ENCODE data around the gene ZNF622.
A peak's percentile ranks its signal among the peaks of the same experiment; 100 is the strongest.

The ZNF622 gene

DNA sequence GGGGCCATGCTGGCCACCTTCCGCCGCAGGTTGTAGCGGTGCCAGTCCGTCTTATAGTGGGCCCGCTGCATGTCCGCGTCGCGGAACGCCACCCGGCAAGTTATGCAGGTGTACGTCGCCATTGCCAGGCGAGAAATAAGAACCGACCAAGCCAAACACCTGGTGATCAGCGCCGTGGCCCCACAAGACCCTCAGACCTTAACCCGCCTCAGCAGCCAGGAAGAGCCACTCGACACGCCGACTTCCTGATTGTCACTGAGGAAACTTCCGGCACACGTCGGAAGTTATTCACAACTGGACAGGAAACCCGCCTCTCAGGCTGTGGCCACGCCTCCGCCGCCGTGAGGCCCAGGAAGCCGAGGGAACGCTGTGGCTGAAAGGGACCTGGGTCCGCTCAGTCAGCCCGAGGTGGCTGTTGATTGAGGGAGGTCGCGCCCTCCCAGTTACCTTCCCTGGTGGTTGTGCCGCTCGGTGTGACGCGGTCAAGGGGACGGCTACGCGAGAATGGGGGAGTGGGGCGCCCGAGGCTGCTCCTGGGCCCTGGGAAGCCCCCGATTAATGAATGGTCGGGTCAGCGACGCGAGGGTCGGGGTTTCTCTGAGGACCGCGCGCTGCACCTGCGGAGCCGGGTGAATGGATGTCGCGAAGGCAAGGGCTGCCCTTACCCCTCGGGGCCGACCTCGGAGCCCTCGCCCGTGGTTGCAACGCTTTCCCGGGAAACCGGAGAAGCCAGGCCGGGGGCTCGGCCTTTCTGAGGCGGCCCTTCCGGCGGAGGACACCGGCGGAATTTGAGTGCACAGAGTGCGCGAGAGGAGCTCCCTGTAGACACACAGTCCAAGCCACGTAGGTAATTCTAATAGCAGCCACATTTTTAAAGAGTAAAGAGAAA lies at the start of gene ZNF622:
Gene ZNF622 (minus strand): TSS at position 257 of the 889 bp plus-strand sequence. CDS start 135 bp downstream, at position 122.
- peak; percentile 90 for DNase-seq

GRCh38 chr5:16510098-16510497 lies 44.5 kb upstream of the ZNF622 start:
- no peak for DNase-seq

- no peak for DNase-seq
Measured at GRCh38 chr5:16508730-16509531, 43.3 kb upstream of the ZNF622 start.

GRCh38 chr5:16507716-16508115 lies 42.1 kb upstream of the ZNF622 start:
- no peak for DNase-seq

- DNase-seq, result no peak
Measured at GRCh38 chr5:16505904-16506303, 40.3 kb upstream of the ZNF622 start.

DNA sequence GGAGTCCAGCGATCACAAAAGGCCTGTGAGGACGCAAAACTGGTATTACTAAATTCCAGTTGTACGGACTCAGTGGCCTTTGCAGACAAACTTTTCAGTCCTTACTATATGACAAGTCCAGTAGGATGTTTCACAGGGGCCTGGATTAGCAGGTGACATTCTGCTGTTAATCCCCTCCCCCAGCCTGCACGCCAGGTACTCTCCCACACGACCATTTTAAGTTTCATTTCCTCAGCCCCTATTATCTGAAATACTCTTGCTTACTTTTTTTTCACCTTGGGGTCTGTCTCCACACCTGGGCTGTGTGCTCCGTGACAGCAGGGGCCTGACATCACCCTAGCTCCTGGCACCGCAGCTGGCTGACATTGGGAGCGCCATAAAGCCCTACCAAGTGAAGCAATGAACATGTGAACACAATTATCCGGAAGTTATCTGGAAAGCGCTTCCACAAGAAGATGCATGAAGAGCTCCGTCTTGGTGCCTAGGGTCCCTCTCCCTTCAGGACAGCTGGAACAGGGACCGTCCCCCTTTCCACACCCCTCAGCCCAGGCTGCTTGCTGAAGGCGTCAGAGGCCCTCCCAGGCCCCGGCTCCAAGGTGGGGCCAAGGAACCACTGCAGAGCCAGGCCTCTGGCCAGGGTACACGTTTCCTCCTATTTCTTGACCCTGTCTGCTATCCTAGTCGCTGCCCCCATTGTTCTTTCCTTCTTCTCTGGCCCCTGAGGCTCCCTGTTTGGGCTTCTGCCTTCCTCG lies 39.7 kb upstream of the ZNF622 start:
- no peak for DNase-seq

GRCh38 chr5:16504571-16504970 lies 39.0 kb upstream of the ZNF622 start:
- DNase-seq, result no peak

DNA sequence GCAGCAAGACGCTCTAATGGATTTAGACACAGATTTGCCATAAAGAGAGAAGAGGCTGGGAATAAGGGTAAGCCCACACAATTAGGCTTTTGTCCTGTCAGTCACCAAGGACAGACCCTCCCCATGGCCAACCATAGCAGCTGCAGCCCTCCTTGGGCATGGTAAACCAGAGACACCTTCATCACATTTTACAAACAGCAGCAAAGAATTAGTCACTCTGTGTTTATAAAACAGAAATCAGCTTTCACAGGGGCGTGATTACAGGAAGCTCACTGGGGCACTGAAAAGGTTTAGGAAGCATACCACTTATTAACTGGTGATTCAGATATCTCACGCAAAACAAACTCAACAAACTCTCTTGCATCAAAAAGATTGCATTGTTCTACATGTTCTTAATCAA lies 37.3 kb upstream of the ZNF622 start:
- DNase-seq, result no peak

GRCh38 chr5:16500024-16500423 lies 34.4 kb upstream of the ZNF622 start:
- no peak for DNase-seq

- DNase-seq, result no peak
Measured at GRCh38 chr5:16497546-16497945, 31.9 kb upstream of the ZNF622 start.

- no peak for DNase-seq
Measured at GRCh38 chr5:16493261-16493660, 27.7 kb upstream of the ZNF622 start.

GRCh38 chr5:16492398-16493140 lies 27.0 kb upstream of the ZNF622 start:
- no peak for DNase-seq

DNA sequence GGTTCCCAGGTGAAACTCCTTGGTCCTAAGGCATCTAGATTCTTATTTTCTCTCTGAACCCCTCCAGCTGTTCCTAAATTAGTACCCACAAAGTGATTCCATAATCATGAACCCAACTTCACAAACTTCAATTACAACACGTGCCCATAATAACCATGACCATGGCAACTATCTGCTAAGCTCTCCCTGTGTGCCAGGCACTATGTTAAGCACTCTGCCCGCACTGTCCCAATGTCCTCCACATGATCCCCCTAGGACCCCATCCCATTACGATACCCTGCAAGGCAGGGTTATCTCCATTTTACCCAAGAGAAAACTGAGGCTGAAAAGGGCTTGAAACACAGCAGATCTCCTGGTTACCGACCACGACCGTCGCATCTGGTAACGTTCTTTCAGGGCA lies 25.3 kb upstream of the ZNF622 start:
- no peak for DNase-seq

GRCh38 chr5:16489322-16489791 lies 23.8 kb upstream of the ZNF622 start:
- DNase-seq, result peak; percentile 23

- no peak for DNase-seq
Measured at GRCh38 chr5:16487456-16487855, 21.9 kb upstream of the ZNF622 start.

GRCh38 chr5:16486711-16487111 lies 21.1 kb upstream of the ZNF622 start:
- DNase-seq, result no peak

DNA sequence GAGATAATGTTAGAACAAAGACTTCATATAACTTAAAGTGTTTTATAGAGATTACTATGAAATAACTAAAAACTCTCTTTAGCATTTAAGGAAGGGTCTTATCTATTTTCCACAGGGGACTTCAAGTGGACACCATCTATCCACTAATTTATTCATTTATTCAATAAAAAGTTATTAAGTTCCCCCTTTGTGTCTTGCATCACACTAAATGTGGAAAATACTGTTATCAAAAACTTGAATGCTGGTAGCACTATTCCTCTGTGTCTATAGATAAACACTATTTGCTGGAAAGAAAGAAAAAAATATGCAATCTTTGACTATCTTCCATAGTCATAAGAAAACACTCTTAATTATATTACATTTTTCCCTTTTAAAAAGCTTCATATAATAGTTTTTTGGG lies 20.1 kb upstream of the ZNF622 start:
- DNase-seq, result no peak

DNA sequence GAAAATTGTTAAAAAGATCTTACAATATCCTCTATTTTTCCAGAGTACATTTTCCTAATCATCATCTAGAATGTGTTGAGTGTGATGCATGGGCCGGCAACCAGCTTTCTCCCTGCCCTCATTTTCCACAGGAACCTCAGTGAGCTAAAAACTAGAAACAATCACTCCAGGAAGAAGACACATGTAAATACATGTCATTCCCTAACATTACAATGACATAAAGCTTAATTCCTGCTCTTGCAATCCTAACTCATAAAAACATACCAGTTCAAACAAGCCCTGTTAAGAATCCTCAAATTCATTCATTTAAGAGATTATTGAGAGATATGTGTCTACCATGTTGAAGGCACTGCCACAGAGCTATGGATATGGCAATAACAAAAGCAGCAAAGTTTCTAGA lies 18.5 kb upstream of the ZNF622 start:
- DNase-seq, result no peak

GRCh38 chr5:16483361-16483760 lies 17.8 kb upstream of the ZNF622 start:
- DNase-seq, result no peak

DNA sequence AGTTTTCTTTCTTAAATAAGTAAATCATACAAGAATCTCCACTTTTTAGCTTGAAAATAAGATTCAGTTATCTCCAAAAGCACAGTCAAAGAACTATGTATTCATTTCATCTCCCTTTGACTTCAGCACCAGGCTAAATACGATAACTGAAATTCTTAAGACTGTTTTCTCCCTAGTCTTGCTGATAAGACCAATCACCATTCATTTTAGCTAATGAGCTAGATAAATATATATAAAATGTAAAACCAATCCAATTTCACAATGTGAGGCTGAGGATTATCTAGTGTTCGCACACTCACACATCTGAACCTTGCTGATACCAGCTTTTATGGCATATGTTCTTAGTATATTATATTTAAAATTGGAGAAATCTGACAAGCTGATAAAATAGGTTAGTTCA lies 17.3 kb upstream of the ZNF622 start:
- DNase-seq, result no peak

- no peak for DNase-seq
Measured at GRCh38 chr5:16480821-16481538, 15.4 kb upstream of the ZNF622 start.

GRCh38 chr5:16480144-16480543 lies 14.5 kb upstream of the ZNF622 start:
- DNase-seq, result no peak

Data from CD4-positive, alpha-beta T cell treated with Interleukin-21 for 1 hour (primary cell).